NT2/D1 (cell line): ENCODE measurements around the gene SRXN1.
A peak's percentile ranks its signal among the peaks of the same experiment; 100 is the strongest.

Experiments used
- DNase-seq: peaks from one replicate; pipeline ENCODE4 v3.0.0-alpha.2; 2011; ENCODE audit warnings: low read depth, low spot score
- H3K27me3 ChIP-seq: 2 replicates; pipeline ENCODE4 v1.6.0; 2011; ENCODE audit warnings: mild to moderate bottlenecking; ENCODE audit not compliant: insufficient read length, insufficient read depth
- H3K36me3 ChIP-seq: 2 replicates; pipeline ENCODE4 v1.6.1; 2011; ENCODE audit warnings: mild to moderate bottlenecking, low read length, mixed read lengths; ENCODE audit not compliant: insufficient read depth, insufficient read length
- H3K4me1 ChIP-seq: 2 replicates; pipeline ENCODE4 v1.5.1; 2011; ENCODE audit not compliant: insufficient read depth, insufficient read length
- H3K4me3 ChIP-seq: 2 replicates; pipeline ENCODE4 v1.5.1; 2011; ENCODE audit warnings: low read depth; ENCODE audit not compliant: insufficient read length
- H3K9ac ChIP-seq: 2 replicates; pipeline ENCODE4 v1.6.0; 2011; ENCODE audit warnings: low read depth; ENCODE audit not compliant: insufficient read length
- H3K9me3 ChIP-seq: 2 replicates; pipeline ENCODE4 v1.5.1; 2011; ENCODE audit warnings: mild to moderate bottlenecking, low read length; ENCODE audit not compliant: insufficient read depth
- SUZ12 ChIP-seq: IDR thresholded peaks from 2 replicates; pipeline ENCODE4 v1.6.1; 2011; ENCODE audit not compliant: insufficient read length, insufficient read depth; ENCODE audit errors: extremely low read depth
- YY1 ChIP-seq: IDR thresholded peaks from 2 replicates; pipeline ENCODE4 v1.6.1; 2011; ENCODE audit not compliant: insufficient read length, insufficient read depth
- ZNF274 ChIP-seq: IDR thresholded peaks from 2 replicates; pipeline ENCODE4 v1.6.1; 2011; ENCODE audit warnings: mild to moderate bottlenecking, low read depth, low read length

Gene SRXN1

GRCh38 chr20:638579-638978, 14.4 kb downstream of the SRXN1 start:
- Histone ChIP-seq H3K4me3 (no peak overlapping the region), H3K9ac (no peak overlapping the region), H3K9me3 (no peaks in the 10 kb centered on the region), H3K4me1 (peaks cover 4% of the 10 kb centered on the region), H3K36me3 (no peaks in the 10 kb centered on the region), H3K27me3 (no peaks in the 10 kb centered on the region)
- TF ChIP-seq ZNF274 (no peak), SUZ12 (no peak), YY1 (no peak)
- no peak for DNase-seq

DNA sequence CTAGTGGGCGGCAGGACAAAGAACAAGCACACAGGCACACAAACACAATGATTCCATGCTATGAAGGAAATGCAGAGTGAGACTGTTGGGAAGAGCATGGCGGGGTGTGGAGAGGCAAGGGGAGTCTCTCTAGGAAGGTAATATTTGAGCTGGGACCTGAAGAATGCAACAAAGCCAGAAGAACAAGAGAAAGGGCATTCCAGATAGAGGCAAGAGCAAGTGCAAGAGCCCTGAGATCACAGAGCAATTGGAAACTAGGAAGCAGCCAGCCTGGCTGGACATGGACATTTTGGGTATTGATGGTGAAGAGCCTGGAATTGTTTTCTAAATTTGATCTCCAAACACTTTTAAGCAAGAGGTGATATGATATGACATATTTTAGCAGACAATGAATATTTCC, 15.4 kb downstream of the SRXN1 start:
- Histone ChIP-seq H3K36me3 (no peaks in the 10 kb centered on the region), H3K27me3 (no peaks in the 10 kb centered on the region), H3K4me1 (peaks cover 4% of the 10 kb centered on the region), H3K4me3 (no peak overlapping the region), H3K9ac (no peak overlapping the region), H3K9me3 (no peaks in the 10 kb centered on the region)
- no peak for DNase-seq
- TF ChIP-seq ZNF274 (no peak), YY1 (no peak), SUZ12 (no peak)

DNA sequence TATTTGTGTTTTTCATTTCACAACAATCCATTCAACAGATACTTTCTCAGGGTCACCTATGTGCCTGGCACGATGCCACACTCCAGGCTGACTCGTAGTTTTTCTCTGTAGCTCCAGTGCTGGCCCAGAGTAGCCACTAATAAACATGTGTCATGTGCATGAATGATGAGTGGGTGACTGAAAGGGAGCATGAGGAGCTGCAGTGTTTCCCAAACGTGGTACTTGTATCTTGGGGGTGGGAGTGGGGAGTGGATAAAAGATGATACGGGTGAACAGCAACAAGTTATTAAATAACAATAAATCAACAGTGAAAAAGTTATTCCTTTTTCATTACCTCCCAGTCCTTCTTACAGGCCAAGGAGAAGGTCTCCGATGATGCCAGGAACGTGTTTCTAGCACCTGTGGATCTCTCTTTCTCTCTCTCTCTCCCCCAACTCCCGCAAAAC, 17.1 kb downstream of the SRXN1 start:
- H3K9me3 ChIP-seq = no peaks in the 10 kb centered on the region
- TF ChIP-seq ZNF274 = no peak
- TF ChIP-seq SUZ12 = no peak
- TF ChIP-seq YY1 = no peak
- peaks cover 4% of the 10 kb centered on the region for H3K4me1 ChIP-seq
- no peak overlapping the region for H3K9ac ChIP-seq
- H3K36me3 ChIP-seq = no peaks in the 10 kb centered on the region
- no peaks in the 10 kb centered on the region for H3K27me3 ChIP-seq
- H3K4me3 ChIP-seq = no peak overlapping the region
- no peak for DNase-seq

DNA sequence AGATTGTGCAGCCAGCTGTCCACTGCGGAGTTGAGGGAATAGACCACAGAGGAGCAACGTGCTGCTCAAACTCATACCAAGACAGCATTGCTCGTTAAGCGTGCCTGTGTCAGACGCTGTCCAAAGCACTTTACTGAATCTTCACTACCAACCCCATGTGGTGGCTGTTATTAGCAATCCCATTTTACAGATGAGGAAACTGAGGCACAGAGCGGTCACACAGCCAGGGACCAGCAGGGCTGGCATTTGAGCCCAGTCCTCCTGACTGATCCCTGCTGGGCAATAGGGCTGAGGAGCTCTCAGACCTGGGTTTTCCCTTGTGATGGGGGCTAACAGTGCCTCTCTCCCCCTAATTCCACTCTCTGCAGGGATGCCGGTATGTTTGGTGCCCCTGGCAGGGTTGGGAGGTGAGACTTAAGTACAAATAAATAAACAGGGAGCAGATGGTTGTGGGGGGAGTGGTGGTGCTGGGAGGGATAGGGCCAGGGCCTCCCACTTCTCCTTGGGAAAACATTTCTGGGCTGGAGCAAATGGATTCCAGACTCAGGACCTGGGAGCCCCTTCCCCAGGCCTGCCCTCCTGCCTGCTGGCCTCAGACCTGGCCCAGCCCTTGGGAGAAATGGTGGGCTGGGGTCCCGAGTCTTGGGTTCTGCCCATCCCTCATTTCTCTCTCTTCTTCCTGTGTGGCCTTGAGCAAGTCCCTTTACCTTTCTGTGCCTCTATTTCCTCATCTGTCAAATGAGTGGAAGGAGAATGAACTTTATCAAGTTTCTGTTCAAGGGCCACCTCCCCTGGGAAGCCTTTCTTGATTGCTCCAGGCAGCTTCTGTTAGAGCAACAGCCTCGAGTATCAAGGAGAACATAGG, 17.7 kb downstream of the SRXN1 start:
- no peak for DNase-seq
- TF ChIP-seq SUZ12 (no peak), ZNF274 (no peak), YY1 (no peak)

GRCh38 chr20:634148-634925, 18.7 kb downstream of the SRXN1 start:
- Histone ChIP-seq H3K9ac (peak overlapping the region; percentile 32), H3K36me3 (no peaks in the 10 kb centered on the region), H3K4me1 (peaks cover 4% of the 10 kb centered on the region), H3K9me3 (no peaks in the 10 kb centered on the region), H3K27me3 (no peaks in the 10 kb centered on the region), H3K4me3 (no peak overlapping the region)
- DNase-seq = no peak
- TF ChIP-seq YY1 = no peak
- no peak for TF ChIP-seq ZNF274
- no peak for TF ChIP-seq SUZ12

More for the DNA sequence above, 17.7 kb downstream of the SRXN1 start:
- Histone ChIP-seq H3K27me3 (no peaks in the 10 kb centered on the region), H3K36me3 (no peaks in the 10 kb centered on the region), H3K4me3 (no peak overlapping the region), H3K4me1 (peaks cover 4% of the 10 kb centered on the region), H3K9me3 (no peaks in the 10 kb centered on the region), H3K9ac (no peak overlapping the region)

- no peak for DNase-seq
- H3K27me3 ChIP-seq = no peaks in the 10 kb centered on the region
- TF ChIP-seq YY1 (no peak), ZNF274 (no peak), SUZ12 (no peak)
- H3K4me1 ChIP-seq = peaks cover 4% of the 10 kb centered on the region
- H3K36me3 ChIP-seq = no peaks in the 10 kb centered on the region
- no peak overlapping the region for H3K9ac ChIP-seq
- H3K4me3 ChIP-seq = no peak overlapping the region
- no peaks in the 10 kb centered on the region for H3K9me3 ChIP-seq
Measured at GRCh38 chr20:631101-631500, 21.9 kb downstream of the SRXN1 start.

DNA sequence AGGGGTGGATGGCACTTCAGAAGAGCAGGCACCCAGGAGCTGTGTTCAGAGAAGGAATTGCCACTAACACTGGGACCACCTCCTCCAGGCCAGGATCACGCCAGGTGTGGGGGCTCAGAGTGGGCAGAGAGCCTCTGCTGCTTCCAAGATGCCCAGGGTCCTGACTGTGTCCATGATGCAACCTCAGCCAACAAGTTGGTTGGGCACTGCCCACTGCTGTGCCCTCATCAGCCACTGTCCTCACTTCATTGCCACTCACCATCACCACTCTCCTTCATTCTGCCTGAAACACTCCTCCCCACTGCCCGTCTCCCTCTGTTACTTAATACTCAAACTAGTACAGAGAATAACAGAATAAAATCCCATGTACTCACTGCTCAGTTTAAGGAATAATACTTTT, 26.4 kb downstream of the SRXN1 start:
- Histone ChIP-seq H3K36me3 (no peaks in the 10 kb centered on the region), H3K4me3 (no peak overlapping the region), H3K27me3 (no peaks in the 10 kb centered on the region), H3K9ac (no peak overlapping the region), H3K4me1 (peaks cover 4% of the 10 kb centered on the region), H3K9me3 (no peaks in the 10 kb centered on the region)
- TF ChIP-seq YY1 (no peak), ZNF274 (no peak), SUZ12 (no peak)
- DNase-seq = no peak
